CD1c-positive myeloid dendritic cell (primary cell): ENCODE measurements around the gene TACC2.

Source experiments
- DNase-seq: peaks from one replicate; pipeline ENCODE4 v3.0.0-alpha.2; 2016; ENCODE audit errors: extremely low spot score

Gene TACC2

GRCh38 chr10:122293961-122294380 lies 305.0 kb downstream of the TACC2 start:
- no peak for DNase-seq

DNA sequence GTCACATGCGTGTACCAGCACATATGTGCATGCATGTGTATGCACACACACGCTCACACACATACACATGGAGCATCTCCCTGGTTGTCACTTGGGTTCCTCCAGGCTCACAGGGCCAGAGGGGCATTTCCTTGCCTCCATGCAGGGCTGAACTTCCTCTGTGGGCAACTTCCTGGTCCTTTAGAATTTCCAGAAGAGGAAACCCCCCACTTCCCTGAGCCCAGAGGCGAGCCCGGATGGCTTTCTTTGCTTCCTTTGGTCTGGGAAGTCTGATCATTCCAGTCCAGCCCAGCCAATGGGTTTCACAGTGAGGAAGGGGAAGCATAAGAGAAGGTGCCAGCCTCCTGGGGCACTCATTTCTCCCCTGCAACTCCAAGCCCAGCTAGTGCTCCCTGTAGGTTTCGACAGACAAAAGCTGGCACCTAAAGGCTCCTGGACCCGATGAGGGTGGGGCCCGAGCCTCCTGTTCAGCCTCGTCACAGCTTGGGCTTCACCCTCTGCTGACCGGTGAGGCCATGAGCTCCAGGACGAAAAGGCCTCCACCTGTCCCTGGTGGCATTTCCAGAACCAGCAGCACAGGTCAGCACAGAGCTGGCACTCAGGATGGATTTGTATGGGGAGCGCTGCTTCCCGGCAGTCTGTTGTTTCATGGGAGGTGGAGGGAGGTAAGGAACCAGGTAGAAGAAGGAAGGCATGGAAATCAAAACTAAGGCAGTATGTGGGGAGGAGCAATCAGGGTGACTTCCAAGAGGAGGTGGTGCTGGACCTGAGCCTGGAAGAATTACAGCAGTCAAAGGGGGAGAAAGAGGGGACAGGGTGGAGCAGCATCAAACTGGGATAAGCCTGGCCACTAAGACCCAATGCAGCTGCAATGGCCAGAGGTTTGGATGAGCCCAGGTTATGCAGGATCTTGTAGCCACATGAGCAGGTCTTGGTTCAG lies 305.8 kb downstream of the TACC2 start:
- no peak for DNase-seq

- DNase-seq, result no peak
Measured at GRCh38 chr10:122295451-122295809, 306.5 kb downstream of the TACC2 start.

- DNase-seq, result no peak
Measured at GRCh38 chr10:122296363-122297120, 307.6 kb downstream of the TACC2 start.

GRCh38 chr10:122297583-122297982 lies 308.6 kb downstream of the TACC2 start:
- no peak for DNase-seq

DNA sequence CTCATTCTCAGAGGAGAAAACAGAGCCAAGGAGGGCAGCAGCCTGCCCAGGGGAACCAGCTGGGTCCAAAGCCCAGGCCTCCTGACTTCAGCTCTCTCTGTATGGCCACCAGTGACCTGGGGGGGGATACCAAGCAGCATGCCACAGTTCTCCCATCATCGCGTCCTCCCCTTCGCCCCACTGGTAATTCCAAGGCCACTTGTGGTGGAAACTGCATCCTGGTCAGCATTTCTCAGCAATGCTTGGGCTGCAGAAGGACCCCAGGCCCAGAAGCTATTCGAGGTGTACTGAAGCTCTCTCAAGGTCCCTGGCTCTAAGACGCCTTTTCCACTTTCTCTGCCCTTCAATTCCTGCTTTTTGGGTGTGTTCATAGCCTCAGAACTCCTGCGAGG lies 309.2 kb downstream of the TACC2 start:
- DNase-seq, result no peak

DNA sequence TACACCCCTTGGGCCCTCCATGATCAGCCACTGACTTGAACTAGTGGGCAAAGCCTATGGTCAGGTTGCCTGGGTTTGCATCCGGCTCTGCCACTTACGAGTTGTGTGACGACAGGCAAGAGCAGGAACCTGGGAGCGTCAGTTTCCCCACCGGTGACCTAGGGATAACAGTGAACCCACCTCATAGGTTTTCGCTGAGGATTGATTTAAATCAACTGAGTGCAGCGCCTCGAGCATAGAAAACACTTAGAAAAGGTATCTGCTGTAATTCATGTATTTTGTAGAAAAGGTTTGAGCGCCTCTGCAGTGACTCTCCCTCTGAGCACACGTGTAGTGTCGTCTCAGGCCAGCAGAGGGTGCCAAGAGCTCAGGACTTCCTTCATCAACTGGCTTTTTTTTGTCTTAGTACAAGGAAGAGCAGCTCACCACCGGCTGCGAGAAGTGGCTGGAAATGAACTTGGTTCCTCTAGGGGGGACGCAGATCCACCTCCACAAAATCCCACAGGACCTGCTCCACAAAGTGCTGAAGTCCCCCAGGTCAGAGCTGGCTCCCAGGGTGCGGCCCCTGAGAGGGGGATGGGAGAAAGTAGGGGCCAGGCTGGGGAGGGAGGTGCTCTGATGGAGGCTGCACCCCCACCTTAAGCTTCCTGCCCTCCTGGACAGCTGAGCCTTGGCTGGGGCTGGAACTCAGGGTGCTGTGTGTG lies 309.8 kb downstream of the TACC2 start:
- peak; percentile 78 for DNase-seq

GRCh38 chr10:122299423-122300075 lies 310.6 kb downstream of the TACC2 start:
- no peak for DNase-seq

GRCh38 chr10:122301055-122301810 lies 312.3 kb downstream of the TACC2 start:
- no peak for DNase-seq

DNA sequence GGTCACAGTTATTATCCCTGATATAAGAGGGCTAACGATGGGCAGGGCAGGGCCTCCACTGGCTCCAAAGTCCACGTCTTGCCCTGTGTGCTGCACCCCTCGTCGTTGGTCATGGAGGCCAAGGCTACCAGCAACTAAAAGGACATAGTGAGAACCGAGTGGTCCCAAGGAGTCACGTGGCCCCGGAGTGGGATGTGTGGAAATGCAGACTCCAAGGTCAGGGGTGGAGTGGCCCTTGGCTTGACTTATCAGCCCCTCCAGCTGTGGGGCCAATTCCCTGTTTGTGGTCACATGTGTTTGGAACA lies 312.8 kb downstream of the TACC2 start:
- DNase-seq, result no peak

DNA sequence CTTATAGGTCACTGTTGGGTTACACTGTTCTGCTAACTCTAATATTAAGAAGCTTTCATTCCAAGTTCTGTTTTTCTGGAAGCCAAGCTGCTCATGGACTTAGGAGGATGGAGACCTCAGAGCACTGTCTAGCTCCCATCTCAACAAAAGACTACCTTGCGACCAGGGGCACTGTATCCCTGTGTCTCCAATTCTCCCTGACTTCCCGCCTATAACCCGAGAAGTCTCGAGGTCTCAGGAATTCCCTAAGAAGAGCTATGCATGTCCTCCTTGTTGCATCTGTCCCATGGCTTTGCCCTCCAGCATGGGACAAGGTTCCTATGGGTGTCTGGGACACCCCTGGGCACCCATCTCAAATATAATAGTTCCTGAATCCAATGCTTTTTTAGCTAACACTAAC lies 313.4 kb downstream of the TACC2 start:
- DNase-seq, result no peak

GRCh38 chr10:122303271-122304053 lies 314.5 kb downstream of the TACC2 start:
- DNase-seq, result no peak
